HG02798 (cell line): ENCODE measurements around the gene DYRK2.

Experiments used
- ATAC-seq: cut with Tn5 transposase; IDR thresholded peaks from one replicate; pipeline ENCODE4 v1.9.1; 2021; ENCODE audit warnings: mild to moderate bottlenecking; ENCODE audit not compliant: unreplicated experiment, poor library complexity

Gene DYRK2

GRCh38 chr12:67645126-67645525 lies 3.4 kb upstream of the DYRK2 start:
- no peak for ATAC-seq

- no peak for ATAC-seq
These were observed 2.9 kb upstream of the DYRK2 start for GRCh38 chr12:67645601-67646000.

- ATAC-seq = no peak
These were observed 1.8 kb upstream of the DYRK2 start for GRCh38 chr12:67646775-67647174.

GRCh38 chr12:67647181-67647798 lies 1.3 kb upstream of the DYRK2 start:
- ATAC-seq = no peak

GRCh38 chr12:67647799-67648520 lies 585 bp upstream of the DYRK2 start:
- no peak for ATAC-seq

DNA sequence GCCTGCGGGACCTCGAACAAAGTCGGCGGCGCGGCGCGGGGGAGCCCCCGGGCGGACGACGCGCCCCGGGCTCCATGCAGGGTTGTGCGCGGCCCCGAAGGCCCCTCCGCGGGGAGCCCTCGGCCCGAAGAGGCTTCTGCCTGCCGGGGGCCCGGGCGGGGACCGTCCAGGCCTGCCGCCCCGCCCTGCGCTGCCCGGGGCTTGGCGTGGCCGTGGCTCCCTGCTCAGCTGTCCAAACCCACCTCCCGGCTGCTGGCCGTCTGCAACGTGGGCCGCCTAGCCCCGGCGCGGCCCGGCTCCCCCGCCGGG lies 670 bp downstream of the DYRK2 start:
- ATAC-seq = peak; percentile 28

DNA sequence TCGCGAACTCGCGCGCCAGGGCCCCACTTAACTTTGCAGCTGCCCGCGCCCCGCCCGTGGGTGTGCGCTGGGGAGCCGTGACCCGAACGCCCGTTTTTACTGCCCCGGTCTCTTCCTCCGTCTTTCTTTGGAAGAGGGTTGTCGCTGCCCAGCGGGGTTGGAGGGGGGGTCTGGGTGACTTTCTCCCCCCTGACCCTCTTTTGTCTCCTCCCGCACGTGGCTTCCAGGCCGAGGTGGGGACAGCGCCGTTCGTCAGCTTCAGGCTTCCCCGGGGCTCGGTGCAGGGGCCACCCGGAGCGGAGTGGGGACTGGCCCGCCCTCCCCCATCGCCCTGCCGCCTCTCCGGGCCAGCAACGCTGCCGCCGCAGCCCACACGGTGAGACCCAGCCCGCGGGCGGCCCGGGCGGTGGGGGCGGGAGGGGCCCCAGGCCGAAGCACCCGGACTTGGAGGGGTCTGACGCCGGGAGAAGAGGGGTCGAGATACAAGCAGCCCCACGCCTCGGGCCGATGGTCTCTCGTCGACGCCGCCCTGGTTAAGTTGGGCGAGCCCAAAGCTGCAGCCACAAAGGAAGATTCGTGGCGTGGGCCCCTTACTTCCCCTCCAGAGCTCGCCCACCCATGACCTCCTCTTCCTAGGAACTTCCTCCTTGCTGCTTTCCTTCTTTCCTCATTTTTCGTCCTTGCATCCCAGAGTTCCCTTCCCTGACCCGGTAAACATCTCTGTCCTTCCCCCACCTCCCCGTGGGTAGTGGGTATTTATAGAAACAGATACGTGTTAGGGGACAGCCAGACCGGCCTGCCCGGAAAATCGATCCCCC lies 1.2 kb downstream of the DYRK2 start:
- peak; percentile 16 for ATAC-seq

DNA sequence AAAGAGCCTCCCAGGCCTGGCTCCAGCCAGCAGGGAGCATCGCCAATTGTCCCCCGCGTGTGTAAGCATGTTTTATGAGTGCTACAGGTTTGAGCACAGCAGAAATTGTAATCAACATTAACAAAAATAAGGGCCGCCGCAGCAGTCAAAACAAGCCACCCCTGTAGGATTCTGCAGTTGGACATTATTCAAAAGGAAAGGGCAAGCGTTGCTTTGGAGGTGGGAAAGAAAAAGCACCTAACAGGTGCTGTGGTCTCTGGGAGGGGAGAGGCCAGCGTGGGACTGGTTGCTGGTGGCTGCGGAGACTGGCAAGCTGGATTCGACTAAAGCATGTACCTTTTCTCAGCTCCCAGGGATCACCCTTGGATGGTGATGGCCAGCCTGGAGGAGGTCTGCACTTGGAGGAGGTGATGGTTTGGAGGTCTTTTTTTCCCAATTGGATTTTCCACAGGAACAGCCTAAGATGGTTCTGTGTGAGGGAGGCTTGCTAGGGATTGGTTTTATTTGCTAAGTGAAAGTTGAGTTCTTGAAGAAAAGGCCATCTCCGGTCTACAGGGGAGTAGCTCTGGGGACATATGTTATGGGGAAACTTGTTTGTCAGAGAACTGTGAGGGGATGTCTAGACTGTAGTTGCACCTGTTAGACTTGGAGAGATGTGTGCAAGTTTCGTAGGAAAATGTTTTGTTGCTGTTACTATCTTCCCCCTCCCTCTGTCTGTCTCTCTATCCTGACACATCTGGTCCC lies 2.0 kb downstream of the DYRK2 start:
- ATAC-seq = peak; percentile 15

DNA sequence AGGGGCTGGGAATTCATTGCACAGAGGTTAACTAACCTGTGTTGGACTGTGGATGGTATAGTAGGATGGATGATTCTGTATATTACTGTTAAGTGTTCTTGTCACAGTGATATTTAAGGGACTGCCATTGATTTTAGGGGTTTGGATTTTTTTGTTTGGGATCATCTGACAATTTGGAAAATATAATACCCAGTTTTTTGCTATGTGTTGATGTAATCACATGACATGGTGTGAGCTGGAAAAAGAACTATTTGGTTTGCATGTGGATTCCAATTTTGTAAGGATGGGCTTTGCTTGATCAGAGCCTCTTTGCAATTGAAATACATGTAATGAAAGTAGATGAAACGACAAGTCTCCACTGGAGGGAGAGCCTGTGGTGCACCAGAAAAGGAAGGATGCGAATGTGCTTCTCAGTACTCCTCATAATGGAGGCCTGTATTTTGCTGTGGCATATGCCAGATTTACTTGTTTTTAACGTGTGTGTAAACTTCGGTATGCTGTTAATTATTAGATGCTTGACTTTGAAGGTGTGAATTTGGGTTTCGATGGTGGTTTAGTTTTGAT lies 2.7 kb downstream of the DYRK2 start:
- peak; percentile 34 for ATAC-seq

- no peak for ATAC-seq
These were observed 7.3 kb downstream of the DYRK2 start for GRCh38 chr12:67655829-67656228.

DNA sequence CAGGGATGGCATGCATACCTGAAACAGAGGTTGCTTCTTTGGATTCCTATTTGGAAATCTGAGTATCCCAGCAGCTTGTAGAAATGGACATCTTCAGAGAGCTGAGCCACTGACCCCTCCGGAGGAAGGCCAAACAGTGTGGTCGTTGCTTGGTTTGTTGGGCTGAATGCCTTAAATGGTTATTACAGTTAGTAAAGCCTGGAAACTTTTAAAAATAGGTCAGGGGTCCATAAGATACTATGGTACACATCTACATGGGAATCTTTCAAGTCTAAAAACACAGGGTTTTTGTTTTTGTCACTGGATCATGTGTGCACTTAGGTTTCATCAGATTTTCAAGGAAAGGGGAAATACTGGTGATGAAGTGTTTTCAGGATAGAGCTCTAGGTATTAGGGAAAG lies 7.7 kb downstream of the DYRK2 start:
- no peak for ATAC-seq

GRCh38 chr12:67658486-67658885 lies 9.9 kb downstream of the DYRK2 start:
- no peak for ATAC-seq

- no peak for ATAC-seq
These were observed 10.7 kb downstream of the DYRK2 start for GRCh38 chr12:67659292-67659691.

GRCh38 chr12:67661311-67662021 lies 12.9 kb downstream of the DYRK2 start:
- no peak for ATAC-seq

- ATAC-seq = no peak
These were observed 14.5 kb downstream of the DYRK2 start for GRCh38 chr12:67662910-67663538.

DNA sequence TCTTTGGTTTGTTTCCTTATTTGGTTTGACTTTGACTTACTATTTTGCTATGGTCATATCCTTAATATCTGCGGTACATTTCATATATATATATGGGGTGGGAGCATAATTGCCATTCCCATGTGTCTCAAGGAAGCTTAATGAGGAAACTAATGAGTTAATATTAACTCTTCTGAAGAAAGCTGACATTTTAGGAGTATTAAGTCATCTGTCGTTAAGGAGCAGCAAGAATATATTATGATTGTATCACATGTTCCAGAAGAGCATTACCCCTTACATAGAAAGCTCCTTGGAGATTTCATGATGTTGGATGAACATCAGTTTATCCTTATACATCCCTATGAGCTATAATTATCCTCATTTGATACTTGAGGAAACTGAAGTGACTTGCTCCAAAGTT lies 15.6 kb downstream of the DYRK2 start:
- no peak for ATAC-seq

- ATAC-seq = no peak
These were observed 17.1 kb downstream of the DYRK2 start for GRCh38 chr12:67665679-67666078.

- no peak for ATAC-seq
These were observed 18.1 kb downstream of the DYRK2 start for GRCh38 chr12:67666605-67667004.

DNA sequence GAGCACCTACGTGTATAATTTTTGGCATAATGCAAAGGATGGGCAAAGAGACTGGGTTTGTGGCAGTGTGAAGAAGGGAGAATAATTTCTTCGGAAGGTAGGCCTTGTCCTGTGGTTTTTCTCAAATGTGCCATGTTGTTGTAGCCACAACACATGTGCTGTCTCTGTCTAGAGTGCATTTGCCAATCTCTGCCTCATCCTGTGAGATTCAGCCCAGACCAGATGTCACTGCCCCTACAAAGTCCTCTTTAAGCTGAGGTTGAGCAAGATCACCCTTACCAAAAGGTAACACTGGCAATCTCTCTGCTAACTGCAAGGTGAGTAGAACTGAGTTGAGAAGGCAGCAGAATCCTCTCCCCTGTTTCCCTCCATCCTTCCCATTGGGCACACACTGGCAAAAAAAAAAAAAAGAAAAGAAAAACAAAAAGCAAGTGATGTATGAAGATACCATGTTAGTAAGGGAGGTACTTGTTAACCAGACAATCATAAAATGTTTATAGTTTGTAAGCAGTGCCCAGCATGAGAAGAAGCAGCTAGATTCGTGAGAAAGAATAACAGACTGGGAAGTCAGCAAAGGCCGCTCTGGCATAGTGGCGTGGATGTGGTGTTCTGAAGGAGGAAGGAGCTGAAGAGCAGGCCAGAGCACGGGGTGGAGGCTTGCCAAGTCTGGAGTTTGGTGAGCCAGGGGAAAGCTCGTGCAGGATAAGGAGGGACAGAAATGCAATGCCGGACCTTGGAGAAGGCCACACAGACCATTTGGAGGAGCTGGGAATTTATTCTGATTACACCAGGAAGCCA lies 18.9 kb downstream of the DYRK2 start:
- ATAC-seq = no peak
